CD4-positive, alpha-beta T cell (primary cell): Measurements from ENCODE around the gene HDLBP. TPM values are rescaled to one million over a fixed set of nuclear protein-coding genes. Genes with fewer than 3 reads are reported as not detected.

ENCODE experiments used
- ATAC-seq: fragments of 200-7000 bp; cut with Tn5 transposase; one replicate; pipeline ENCODE4 v1.10.0; 2022; ENCODE audit warnings: mild to moderate bottlenecking; ENCODE audit not compliant: poor library complexity
- CTCF ChIA-PET: fragments of 350-600 bp; sonication (Branson Sonifier 250); formaldehyde crosslinking; loops from one replicate; lab custom pipeline; 2021; ENCODE audit warnings: antibody characterized with exemption, inconsistent platforms; lab: Charles Lee
- POLR2A ChIA-PET: fragments of 350-600 bp; sonication (Branson Sonifier 250); formaldehyde crosslinking; loops from one replicate; lab custom pipeline; 2021; ENCODE audit warnings: antibody characterized with exemption, inconsistent platforms; lab: Charles Lee
- DNase-seq, 14 experiments: peaks; one replicate each; pipeline ENCODE4 v3.0.0-alpha.2; 2013 to 2020; ENCODE audit warnings: mixed read lengths in 2 of 14
- H3K27ac ChIP-seq, 2 donors: one replicate each; pipeline versions ENCODE4 v1.5.1 to v1.7.0; 2013; ENCODE audit warnings: low read length in 2 of 2, low read depth in 1 of 2, mild to moderate bottlenecking in 1 of 2
- H3K27me3 ChIP-seq, 2 experiments: 1 replicate in 1 of 2; 2 replicates in 1 of 2; pipeline versions ENCODE4 v1.6.1 to v1.7.0; 2013; ENCODE audit warnings: low read length in 2 of 2, control low read depth in 1 of 2, mild to moderate bottlenecking in 1 of 2, moderate library complexity in 1 of 2; ENCODE audit not compliant: insufficient read depth in 2 of 2, control insufficient read depth in 1 of 2
- H3K36me3 ChIP-seq: one replicate; pipeline ENCODE4 v1.6.1; 2013; ENCODE audit warnings: low read length, control low read depth; ENCODE audit not compliant: insufficient read depth
- H3K4me1 ChIP-seq: one replicate; pipeline ENCODE4 v1.6.1; 2013; ENCODE audit warnings: low read length, control low read depth; ENCODE audit not compliant: insufficient read depth
- H3K4me3 ChIP-seq: one replicate; pipeline ENCODE4 v1.5.1; 2013; ENCODE audit warnings: mild to moderate bottlenecking, low read length, moderate library complexity
- H3K9me3 ChIP-seq, 2 experiments: 1 replicate in 1 of 2; 2 replicates in 1 of 2; pipeline versions ENCODE4 v1.6.1 to v1.7.0; 2013; ENCODE audit warnings: low read length in 2 of 2, mild to moderate bottlenecking in 2 of 2, control low read depth in 1 of 2, moderate library complexity in 1 of 2; ENCODE audit not compliant: control insufficient read depth in 1 of 2, insufficient read depth in 1 of 2
- H3K27ac Mint-ChIP-seq: one replicate; pipeline ENCODE4 v1.8.0; 2020; ENCODE audit warnings: mixed read lengths
- H3K27me3 Mint-ChIP-seq: one replicate; pipeline ENCODE4 v1.8.0; 2021; ENCODE audit warnings: mixed read lengths
- H3K36me3 Mint-ChIP-seq: one replicate; pipeline ENCODE4 v1.8.0; 2021; ENCODE audit warnings: low read depth, mixed read lengths
- H3K4me1 Mint-ChIP-seq: one replicate; pipeline ENCODE4 v1.8.0; 2021; ENCODE audit warnings: low read depth, mixed read lengths
- H3K4me3 Mint-ChIP-seq: one replicate; pipeline ENCODE4 v1.8.0; 2020; ENCODE audit warnings: mild to moderate bottlenecking, mixed read lengths
- H3K9me3 Mint-ChIP-seq: one replicate; pipeline ENCODE4 v1.8.0; 2020; ENCODE audit warnings: mixed read lengths
- CTCF ChIP-seq: fragments of 200-600 bp; IDR thresholded peaks from one replicate; pipeline ENCODE4 v1.8.0; 2022; ENCODE audit warnings: antibody characterized with exemption, mild to moderate bottlenecking
- intact Hi-C, 2 experiments: fragments of 100-400 bp; cut with DNase I in 1 of 2; cut with micrococcal nuclease in 1 of 2; formaldehyde crosslinking; loops; one replicate each; pipeline versions ENCODE4 v1.15.1 to v1.9.0; 2023 to 2025; cut with DNase I, micrococcal nuclease
- total RNA-seq, 174 experiments: library from RNA in 2 of 174; stranded (reverse) in 2 of 174; gene quantifications; one replicate each; pipeline ENCODE4 v1.2.3 and lab custom pipeline; 2021 to 2026

Gene HDLBP
- total RNA-seq, 2 experiments from 2014 or later: 82.0 to 97.9 TPM

- H3K36me3 Mint-ChIP-seq: peaks cover 15% of the 10 kb centered on the region
- H3K27ac Mint-ChIP-seq: no peak overlapping the region
- ATAC-seq: no peak
Observed at GRCh38 chr2:241285596-241285995, 29.9 kb downstream of the HDLBP start.

GRCh38 chr2:241282555-241282954, 32.9 kb downstream of the HDLBP start:
- Histone ChIP-seq H3K27me3 (no peaks in the 10 kb centered on the region), H3K9me3 (no peaks in the 10 kb centered on the region), H3K4me1 (no peaks in the 10 kb centered on the region), H3K27ac (no peak overlapping the region), H3K36me3 (peaks cover 4% of the 10 kb centered on the region), H3K4me3 (no peak overlapping the region)
- intact Hi-C loops: no loop called here
- Mint-ChIP-seq H3K4me3 (no peak overlapping the region), H3K9me3 (no peaks in the 10 kb centered on the region), H3K36me3 (peaks cover 12% of the 10 kb centered on the region), H3K27me3 (no peaks in the 10 kb centered on the region), H3K4me1 (peaks cover 43% of the 10 kb centered on the region), H3K27ac (peak overlapping the region; percentile 43)
- DNase-seq: no peak
- ChIA-PET POLR2A (interaction anchor here (0.6 to 1.6 kb wide), 2 partner anchors 16 to 22 kb away, joined by 3 to 5 read pairs; no protein-coding TSS in a partner anchor), CTCF (no interaction called here)
- no peak for ATAC-seq
- no peak for TF ChIP-seq CTCF

More at GRCh38 chr2:241285596-241285995, 29.9 kb downstream of the HDLBP start:
- H3K4me3 ChIP-seq: no peak overlapping the region
- no peaks in the 10 kb centered on the region for H3K27me3 ChIP-seq
- CTCF ChIA-PET: no interaction called here
- TF ChIP-seq CTCF: no peak
- intact Hi-C loops: no loop called here
- POLR2A ChIA-PET: no interaction called here
- no peaks in the 10 kb centered on the region for H3K27me3 Mint-ChIP-seq
- H3K27ac ChIP-seq: no peak overlapping the region
- H3K4me1 ChIP-seq: no peaks in the 10 kb centered on the region
- no peak for DNase-seq
- no peaks in the 10 kb centered on the region for H3K9me3 ChIP-seq
- peaks cover 61% of the 10 kb centered on the region for H3K4me1 Mint-ChIP-seq
- H3K4me3 Mint-ChIP-seq: no peak overlapping the region
- peaks cover 4% of the 10 kb centered on the region for H3K36me3 ChIP-seq
- H3K9me3 Mint-ChIP-seq: no peaks in the 10 kb centered on the region

- TF ChIP-seq CTCF: no peak
- Histone ChIP-seq H3K36me3 (peaks cover 2% of the 10 kb centered on the region), H3K4me1 (no peaks in the 10 kb centered on the region), H3K4me3 (no peak overlapping the region), H3K27me3 (no peaks in the 10 kb centered on the region), H3K9me3 (no peaks in the 10 kb centered on the region), H3K27ac (no peak overlapping the region)
- H3K9me3 Mint-ChIP-seq: peaks cover 6% of the 10 kb centered on the region
- DNase-seq (no peak), ATAC-seq (no peak)
- H3K4me1 Mint-ChIP-seq: peaks cover 42% of the 10 kb centered on the region
- H3K27me3 Mint-ChIP-seq: no peaks in the 10 kb centered on the region
- POLR2A ChIA-PET: interaction anchor here (1.2 kb wide), 1 partner anchor 9 kb away, joined by 4 read pairs; no protein-coding TSS in a partner anchor
- H3K4me3 Mint-ChIP-seq: no peak overlapping the region
- peaks cover 13% of the 10 kb centered on the region for H3K36me3 Mint-ChIP-seq
- CTCF ChIA-PET: interaction anchor here (0.9 kb wide), 1 partner anchor 332 kb away, joined by 3 read pairs; no protein-coding TSS in a partner anchor
- H3K27ac Mint-ChIP-seq: no peak overlapping the region
- intact Hi-C loops: no loop called here
Observed at GRCh38 chr2:241280291-241280690, 35.2 kb downstream of the HDLBP start.
